Keratinocyte (primary cell): Measurements from ENCODE around the gene DENND4A. TPM values are rescaled to one million over a fixed set of nuclear protein-coding genes. Genes with fewer than 3 reads are reported as not detected.
A peak's percentile ranks its signal among the peaks of the same experiment; 100 is the strongest.

Source experiments
- DNase-seq: peaks from one replicate; pipeline ENCODE4 v3.0.0-alpha.2; 2011; ENCODE audit warnings: low read depth, missing footprints, low spot score
- FAIRE-seq: peaks from 2 replicates; lab custom pipeline; 2011; peaks lifted over from hg19 to GRCh38; lab: Jason Lieb, UNC
- H2AFZ ChIP-seq: 2 replicates; pipeline ENCODE4 v1.6.0; 2012; ENCODE audit warnings: low read length, control low read depth, inconsistent platforms; ENCODE audit not compliant: control insufficient read depth
- H3K27ac ChIP-seq: 2 replicates; pipeline ENCODE4 v1.5.1; 2011; ENCODE audit warnings: low read length; ENCODE audit not compliant: control insufficient read depth, insufficient read depth
- H3K27me3 ChIP-seq: 3 replicates; pipeline ENCODE4 v1.6.0; 2011; ENCODE audit warnings: low read length; ENCODE audit not compliant: control insufficient read depth, insufficient read depth; ENCODE audit errors: extremely low read depth
- H3K36me3 ChIP-seq, 2 experiments: 2 replicates in 1 of 2; 3 replicates in 1 of 2; pipeline ENCODE4 v1.5.1; 2011; ENCODE audit warnings: low read length in 2 of 2, mild to moderate bottlenecking in 1 of 2; ENCODE audit not compliant: control insufficient read depth in 2 of 2, insufficient read depth in 2 of 2; ENCODE audit errors: extremely low read depth in 1 of 2
- H3K4me1 ChIP-seq: 3 replicates; pipeline ENCODE4 v1.5.1; 2011; ENCODE audit warnings: low read length; ENCODE audit not compliant: control insufficient read depth, insufficient read depth; ENCODE audit errors: extremely low read depth
- H3K4me2 ChIP-seq: 3 replicates; pipeline ENCODE4 v1.6.0; 2011; ENCODE audit warnings: low read depth, low read length; ENCODE audit not compliant: control insufficient read depth, insufficient read depth; ENCODE audit errors: extremely low read depth
- H3K4me3 ChIP-seq, 3 experiments: fragments of 200-600 bp in 1 of 3; sonication (generic) in 1 of 3; 2 replicates in 2 of 3; 3 replicates in 1 of 3; pipeline ENCODE4 v1.5.1; 2011 to 2016; ENCODE audit warnings: low read length in 3 of 3, mild to moderate bottlenecking in 3 of 3, control low read depth in 2 of 3, inconsistent platforms in 1 of 3, low read depth in 1 of 3, mixed read lengths in 1 of 3, mixed run types in 1 of 3, moderate library complexity in 1 of 3; ENCODE audit not compliant: control insufficient read depth in 2 of 3, insufficient read depth in 2 of 3; ENCODE audit errors: extremely low read depth in 1 of 3
- H3K79me2 ChIP-seq: 2 replicates; pipeline ENCODE4 v1.6.0; 2012; ENCODE audit warnings: low read length; ENCODE audit not compliant: control insufficient read depth, insufficient read depth
- H3K9ac ChIP-seq: 3 replicates; pipeline ENCODE4 v1.6.0; 2011; ENCODE audit warnings: low read length; ENCODE audit not compliant: control insufficient read depth, insufficient read depth; ENCODE audit errors: extremely low read depth
- H3K9me1 ChIP-seq: 3 replicates; pipeline ENCODE4 v1.6.0; 2011; ENCODE audit warnings: low read length; ENCODE audit not compliant: control insufficient read depth, insufficient read depth; ENCODE audit errors: extremely low read depth
- H3K9me3 ChIP-seq: 2 replicates; pipeline ENCODE4 v1.5.1; 2012; ENCODE audit warnings: low read depth, low read length; ENCODE audit not compliant: control insufficient read depth
- H4K20me1 ChIP-seq: 3 replicates; pipeline ENCODE4 v1.6.0; 2011; ENCODE audit warnings: low read length; ENCODE audit not compliant: control insufficient read depth, insufficient read depth; ENCODE audit errors: extremely low read depth
- EZH2 ChIP-seq: IDR thresholded peaks from one replicate; pipeline ENCODE4 v1.6.1; 2012; ENCODE audit warnings: inconsistent platforms, mild to moderate bottlenecking, low read length, moderate library complexity
- dilution Hi-C: fragments of 300-500 bp; cut with MboI; formaldehyde crosslinking; loops from one replicate; pipeline ENCODE4 v1.7.0; 2020; ENCODE audit warnings: low sequenced_read_pairs; ENCODE audit not compliant: extremely low pct_ligation_motif_present
- polyA plus RNA-seq, 5 experiments: library from polyadenylated mRNA; depleted of rRNA in 3 of 5; stranded (reverse) in 3 of 5; stranded (forward) in 1 of 5; unstranded in 1 of 5; fragments of >200 nt; gene quantifications; 1 replicate in 1 of 5; 2 replicates in 3 of 5; 3 replicates in 1 of 5; pipeline versions ENCODE4 v1.2.1 to v1.2.3, GENCODE V29; 2011 to 2012; ENCODE audit warnings: missing spikeins in 2 of 5, low read depth in 1 of 5, low replicate concordance in 1 of 5
- TF ChIP-seq, protein P1 (sequence below), 3 experiments: IDR thresholded peaks in 1 of 3; conservative IDR thresholded peaks in 1 of 3; optimal IDR thresholded peaks in 1 of 3; 2 replicates in 2 of 3; 3 replicates in 1 of 3; pipeline versions ENCODE3 to v1.5.1; 2011; ENCODE audit warnings: low read length in 3 of 3, mild to moderate bottlenecking in 3 of 3, moderate library complexity in 2 of 3, control low read depth in 1 of 3, inconsistent platforms in 1 of 3; ENCODE audit not compliant: insufficient read depth in 2 of 3; ENCODE audit errors: extremely low read depth in 1 of 3

Gene DENND4A
- polyA plus RNA-seq, 1 donor (not counting 4 experiments of a cell fraction or from before 2014, with no cell fraction given) = 10.0 TPM

DNA sequence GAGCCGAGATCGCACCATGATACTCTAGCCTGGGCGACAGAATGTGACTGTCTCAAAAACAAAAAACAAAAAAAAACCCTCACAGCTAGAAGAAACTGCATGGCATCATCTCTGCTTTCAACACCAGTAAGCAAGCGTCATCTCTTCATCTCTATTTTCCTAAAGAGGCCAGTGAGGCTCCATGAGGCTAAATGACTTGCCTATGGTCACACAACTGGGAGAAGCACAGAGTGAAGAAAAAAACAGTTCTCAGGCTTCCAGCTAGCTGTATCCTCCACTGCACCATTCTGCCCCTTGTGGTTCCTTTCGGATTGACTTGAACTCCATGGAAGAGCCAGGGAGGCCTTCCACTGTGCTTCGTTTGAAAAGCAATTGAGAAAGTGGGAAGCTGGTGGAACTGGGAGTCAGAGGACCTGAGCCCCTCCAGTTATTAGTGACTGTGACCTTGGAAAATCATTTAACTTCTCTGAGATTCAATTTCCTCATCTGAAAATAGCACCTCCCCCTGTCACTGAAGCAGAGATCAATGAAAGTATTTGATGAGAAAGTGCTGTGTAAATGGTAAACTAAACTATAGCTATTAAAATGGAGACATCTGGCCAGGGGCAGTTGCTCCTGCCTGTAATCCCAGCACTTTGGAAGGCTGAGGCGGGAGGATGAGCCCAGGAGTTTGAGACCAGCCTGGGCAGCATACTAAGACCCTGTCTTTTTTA is 32.1 kb upstream of the DENND4A start:
- no peaks in the 10 kb centered on the region for H3K9me1 ChIP-seq
- H3K9ac ChIP-seq = no peak overlapping the region
- H3K4me2 ChIP-seq = no peak overlapping the region
- H2AFZ ChIP-seq = no peak overlapping the region
- FAIRE-seq (peak; percentile 66), DNase-seq (no peak)
- TF ChIP-seq, protein P1, sequence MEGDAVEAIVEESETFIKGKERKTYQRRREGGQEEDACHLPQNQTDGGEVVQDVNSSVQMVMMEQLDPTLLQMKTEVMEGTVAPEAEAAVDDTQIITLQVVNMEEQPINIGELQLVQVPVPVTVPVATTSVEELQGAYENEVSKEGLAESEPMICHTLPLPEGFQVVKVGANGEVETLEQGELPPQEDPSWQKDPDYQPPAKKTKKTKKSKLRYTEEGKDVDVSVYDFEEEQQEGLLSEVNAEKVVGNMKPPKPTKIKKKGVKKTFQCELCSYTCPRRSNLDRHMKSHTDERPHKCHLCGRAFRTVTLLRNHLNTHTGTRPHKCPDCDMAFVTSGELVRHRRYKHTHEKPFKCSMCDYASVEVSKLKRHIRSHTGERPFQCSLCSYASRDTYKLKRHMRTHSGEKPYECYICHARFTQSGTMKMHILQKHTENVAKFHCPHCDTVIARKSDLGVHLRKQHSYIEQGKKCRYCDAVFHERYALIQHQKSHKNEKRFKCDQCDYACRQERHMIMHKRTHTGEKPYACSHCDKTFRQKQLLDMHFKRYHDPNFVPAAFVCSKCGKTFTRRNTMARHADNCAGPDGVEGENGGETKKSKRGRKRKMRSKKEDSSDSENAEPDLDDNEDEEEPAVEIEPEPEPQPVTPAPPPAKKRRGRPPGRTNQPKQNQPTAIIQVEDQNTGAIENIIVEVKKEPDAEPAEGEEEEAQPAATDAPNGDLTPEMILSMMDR (optimal IDR thresholded peaks at IDR 0.05 in 1 of 3, IDR thresholded peaks at IDR 0.05 in 1 of 3, conservative IDR thresholded peaks at IDR 0.05 in 1 of 3; ENCODE audit: extremely low read depth in 1 of 3, insufficient read depth in 2 of 3, low read length in 3 of 3) = peak; percentile 70 to 84 (median 81)
- TF ChIP-seq EZH2 = no peak
- no peak overlapping the region for H3K4me3 ChIP-seq
- H3K36me3 ChIP-seq = no peaks in the 10 kb centered on the region
- dilution Hi-C loops = no loop called here
- no peaks in the 10 kb centered on the region for H3K4me1 ChIP-seq
- no peaks in the 10 kb centered on the region for H3K79me2 ChIP-seq
- no peaks in the 10 kb centered on the region for H3K9me3 ChIP-seq
- H4K20me1 ChIP-seq = no peaks in the 10 kb centered on the region
- no peaks in the 10 kb centered on the region for H3K27me3 ChIP-seq
- no peak overlapping the region for H3K27ac ChIP-seq

- no peak overlapping the region for H2AFZ ChIP-seq
- no peak overlapping the region for H3K4me2 ChIP-seq
- H3K4me1 ChIP-seq = no peaks in the 10 kb centered on the region
- no peaks in the 10 kb centered on the region for H3K9me3 ChIP-seq
- H3K4me3 ChIP-seq = no peak overlapping the region
- no peaks in the 10 kb centered on the region for H3K9me1 ChIP-seq
- no peak for FAIRE-seq
- H3K9ac ChIP-seq = no peak overlapping the region
- dilution Hi-C loops = no loop called here
- no peaks in the 10 kb centered on the region for H3K79me2 ChIP-seq
- no peak for DNase-seq
- H3K27ac ChIP-seq = no peak overlapping the region
- H3K27me3 ChIP-seq = no peaks in the 10 kb centered on the region
- TF ChIP-seq, protein P1 (optimal IDR thresholded peaks at IDR 0.05 in 1 of 3, IDR thresholded peaks at IDR 0.05 in 1 of 3, conservative IDR thresholded peaks at IDR 0.05 in 1 of 3; ENCODE audit: extremely low read depth in 1 of 3, insufficient read depth in 2 of 3, low read length in 3 of 3) = no peak
- TF ChIP-seq EZH2 = no peak
- H4K20me1 ChIP-seq = no peaks in the 10 kb centered on the region
- H3K36me3 ChIP-seq = no peaks in the 10 kb centered on the region
These were observed 30.2 kb upstream of the DENND4A start for GRCh38 chr15:65822316-65822715.
